Kidney (tissue), 14 donors: ENCODE measurements around the gene HLA-G. TPM values are rescaled to one million over a fixed set of nuclear protein-coding genes. Genes with fewer than 3 reads are reported as not detected.

Experiments used
- DNase-seq, 5 donors: peaks; one replicate each; pipeline ENCODE4 v3.0.0-alpha.2; 2013 to 2020
- FAIRE-seq: peaks from 2 replicates; lab custom pipeline; 2012; peaks lifted over from hg19 to GRCh38; lab: Jason Lieb, UNC
- H3K27ac ChIP-seq, 2 donors: one replicate each; pipeline ENCODE4 v1.7.0; 2013; ENCODE audit warnings: low read depth in 2 of 2, low read length in 2 of 2, inconsistent platforms in 1 of 2
- H3K27me3 ChIP-seq: one replicate; pipeline ENCODE4 v1.7.1; 2013; ENCODE audit warnings: low read length, inconsistent platforms; ENCODE audit not compliant: control insufficient read depth, insufficient read depth
- H3K36me3 ChIP-seq, 3 donors: one replicate each; pipeline versions ENCODE4 v1.7.0 to v1.7.1; 2013; ENCODE audit warnings: low read length in 3 of 3, control low read depth in 1 of 3, inconsistent platforms in 1 of 3; ENCODE audit not compliant: insufficient read depth in 3 of 3, control insufficient read depth in 2 of 3
- H3K4me1 ChIP-seq, 3 donors: one replicate each; pipeline versions ENCODE4 v1.7.0 to v1.7.1; 2013; ENCODE audit warnings: low read length in 3 of 3, inconsistent platforms in 1 of 3, low read depth in 1 of 3; ENCODE audit not compliant: control insufficient read depth in 2 of 3, insufficient read depth in 2 of 3
- H3K4me3 ChIP-seq, 3 donors: one replicate each; pipeline versions ENCODE4 v1.7.0 to v1.8.1; 2013; ENCODE audit warnings: low read length in 3 of 3, control low read depth in 1 of 3, inconsistent platforms in 1 of 3
- H3K9ac ChIP-seq, 3 donors: one replicate each; pipeline versions ENCODE4 v1.7.0 to v1.7.1; 2013; ENCODE audit warnings: low read length in 3 of 3, control low read depth in 1 of 3, inconsistent platforms in 1 of 3
- H3K9me3 ChIP-seq, 3 donors: one replicate each; pipeline versions ENCODE4 v1.7.0 to v1.7.1; 2013; ENCODE audit warnings: low read length in 3 of 3, control low read depth in 1 of 3, inconsistent platforms in 1 of 3; ENCODE audit not compliant: control insufficient read depth in 2 of 3, insufficient read depth in 1 of 3
- intact Hi-C: fragments of 100-400 bp; cut with DNase I; formaldehyde crosslinking; loops from one replicate; pipeline ENCODE4 v1.11.1; 2022
- polyA plus RNA-seq: library from polyadenylated mRNA; stranded (reverse); fragments of 350-450 nt; fragmentation: Illumina TruSeq; extraction: RNeasy Lipid Tissue Mini Kit (QIAGEN cat#74804); gene quantifications from one replicate; pipeline ENCODE4 v1.2.3, GENCODE V29; 2014; ENCODE audit warnings: low read depth, low replicate concordance; ENCODE audit not compliant: insufficient read depth
- total RNA-seq: library from RNA; stranded (reverse); fragmentation: NEBNext Ultra II Directional; extraction: Animal tissue kit (Norgen Biotek cat#: 25700); gene quantifications from one replicate; pipeline ENCODE4 v1.2.1, GENCODE V29; 2021
- TF ChIP-seq, protein P1 (sequence below): IDR thresholded peaks from 3 replicates; pipeline ENCODE4 v1.5.1; 2012; ENCODE audit warnings: mild to moderate bottlenecking, moderate library complexity, borderline replicate concordance; ENCODE audit not compliant: insufficient read depth; ENCODE audit errors: extremely low read depth
- donor health status: control.
- donor health status: control.
- donor health status: control.
- donor health status: control.
- donor health status: control.
- donor health status: DM: yes; HTN: yes; CAD: no.
- donor health status: Normal renal cell carcinoma (clear cell type).

Gene HLA-G
- total and polyA plus RNA-seq, 2 donors from 2014 or later = 0.35 to 0.37 TPM

DNA sequence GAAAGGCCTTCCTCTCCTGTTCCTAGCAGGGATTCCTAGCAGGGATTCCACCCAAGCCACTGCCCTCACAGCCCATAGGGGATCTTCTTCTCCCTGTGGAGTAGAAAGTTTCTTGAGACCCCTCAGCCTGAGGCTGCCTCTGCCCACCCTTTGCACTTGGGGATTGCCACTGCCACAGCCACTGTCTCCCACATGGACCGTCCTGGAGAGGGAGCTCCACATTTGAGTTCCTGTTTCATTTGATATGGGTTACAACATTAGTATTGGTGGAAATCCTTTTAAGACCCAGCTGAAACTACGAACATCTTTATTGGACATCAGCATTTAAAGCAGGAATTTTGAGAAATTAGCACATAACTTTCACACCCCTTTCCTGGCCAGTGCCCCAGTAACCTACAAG is 25.6 kb downstream of the HLA-G start:
- peaks cover 0 to 4% (median 0%) of the 10 kb centered on the region in 3 donors for H3K4me1 ChIP-seq
- peaks cover 0 to 2% (median 0%) of the 10 kb centered on the region in 3 donors for H3K9me3 ChIP-seq
- H3K9ac ChIP-seq = no peak overlapping the region
- H3K27me3 ChIP-seq = peaks cover 17% of the 10 kb centered on the region
- H3K27ac ChIP-seq = no peak overlapping the region
- H3K4me3 ChIP-seq = no peak overlapping the region
- TF ChIP-seq, protein P1, sequence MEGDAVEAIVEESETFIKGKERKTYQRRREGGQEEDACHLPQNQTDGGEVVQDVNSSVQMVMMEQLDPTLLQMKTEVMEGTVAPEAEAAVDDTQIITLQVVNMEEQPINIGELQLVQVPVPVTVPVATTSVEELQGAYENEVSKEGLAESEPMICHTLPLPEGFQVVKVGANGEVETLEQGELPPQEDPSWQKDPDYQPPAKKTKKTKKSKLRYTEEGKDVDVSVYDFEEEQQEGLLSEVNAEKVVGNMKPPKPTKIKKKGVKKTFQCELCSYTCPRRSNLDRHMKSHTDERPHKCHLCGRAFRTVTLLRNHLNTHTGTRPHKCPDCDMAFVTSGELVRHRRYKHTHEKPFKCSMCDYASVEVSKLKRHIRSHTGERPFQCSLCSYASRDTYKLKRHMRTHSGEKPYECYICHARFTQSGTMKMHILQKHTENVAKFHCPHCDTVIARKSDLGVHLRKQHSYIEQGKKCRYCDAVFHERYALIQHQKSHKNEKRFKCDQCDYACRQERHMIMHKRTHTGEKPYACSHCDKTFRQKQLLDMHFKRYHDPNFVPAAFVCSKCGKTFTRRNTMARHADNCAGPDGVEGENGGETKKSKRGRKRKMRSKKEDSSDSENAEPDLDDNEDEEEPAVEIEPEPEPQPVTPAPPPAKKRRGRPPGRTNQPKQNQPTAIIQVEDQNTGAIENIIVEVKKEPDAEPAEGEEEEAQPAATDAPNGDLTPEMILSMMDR = no peak
- FAIRE-seq (no peak), DNase-seq (no peak)
- intact Hi-C loops = loop anchor here (5.0 kb wide), 1 partner anchor 164 kb away; no protein-coding TSS in a partner anchor
- no peaks in the 10 kb centered on the region for H3K36me3 ChIP-seq

GRCh38 chr6:29858006-29858405 is 30.4 kb downstream of the HLA-G start:
- Histone ChIP-seq H3K9ac (no peak overlapping the region), H3K27ac (no peak overlapping the region), H3K36me3 (no peaks in the 10 kb centered on the region), H3K4me1 (no peaks in the 10 kb centered on the region), H3K4me3 (no peak overlapping the region), H3K27me3 (no peaks in the 10 kb centered on the region), H3K9me3 (peaks cover 0 to 2% (median 0%) of the 10 kb centered on the region in 3 donors)
- DNase-seq (no peak), FAIRE-seq (no peak)
- TF ChIP-seq, protein P1 = no peak
- intact Hi-C loops = no loop called here

DNA sequence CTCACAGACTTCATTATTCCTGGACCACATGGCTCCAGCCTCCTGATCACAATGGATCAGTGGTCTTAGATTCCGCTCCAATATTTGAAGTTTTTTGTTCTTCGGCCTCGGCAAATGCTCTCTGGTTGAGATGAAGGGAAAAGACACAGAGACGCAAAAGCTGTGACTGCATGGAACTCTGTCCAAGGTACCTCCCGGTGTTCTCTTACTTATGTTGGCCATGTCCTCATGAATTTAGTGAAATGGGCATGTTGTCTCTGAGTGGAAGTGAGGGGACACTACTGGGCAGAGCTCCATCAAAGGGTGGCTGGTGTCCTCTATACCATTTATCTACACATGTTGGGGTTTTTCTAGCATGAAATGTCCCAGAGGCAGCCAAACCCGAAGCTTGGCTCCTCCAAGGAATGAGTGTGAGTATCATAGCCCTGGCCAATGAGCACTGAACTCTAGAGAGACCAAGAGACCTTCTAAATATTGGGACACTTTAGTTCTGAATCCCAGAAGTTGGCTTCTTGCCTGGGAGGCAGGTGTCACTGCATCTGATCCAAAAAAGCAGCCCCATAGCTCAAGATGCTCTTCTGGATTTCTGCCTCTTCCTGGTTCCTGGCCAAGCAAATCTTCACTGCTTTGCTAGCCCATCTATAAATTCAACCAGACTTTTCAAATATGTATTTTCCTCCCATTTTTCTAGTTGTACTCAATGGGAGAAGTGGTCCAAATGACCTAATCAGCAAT is 34.1 kb downstream of the HLA-G start:
- no peak for FAIRE-seq
- no peak overlapping the region for H3K9ac ChIP-seq
- TF ChIP-seq, protein P1 = no peak
- H3K27me3 ChIP-seq = no peaks in the 10 kb centered on the region
- peaks cover 0 to 2% (median 0%) of the 10 kb centered on the region in 3 donors for H3K9me3 ChIP-seq
- no peaks in the 10 kb centered on the region for H3K4me1 ChIP-seq
- H3K27ac ChIP-seq = no peak overlapping the region
- intact Hi-C loops = no loop called here
- no peak for DNase-seq
- H3K4me3 ChIP-seq = no peak overlapping the region
- H3K36me3 ChIP-seq = no peaks in the 10 kb centered on the region
